GM12873 (cell line): ENCODE data around the gene TERF2IP.

Experiments used
- TF ChIP-seq, protein P1 (sequence below): IDR thresholded peaks from 2 replicates; pipeline ENCODE4 v1.5.1; 2012; ENCODE audit warnings: low read depth, mild to moderate bottlenecking, moderate library complexity, low read length, control low read depth; ENCODE audit not compliant: insufficient read depth; ENCODE audit errors: missing control alignments

Gene TERF2IP

DNA sequence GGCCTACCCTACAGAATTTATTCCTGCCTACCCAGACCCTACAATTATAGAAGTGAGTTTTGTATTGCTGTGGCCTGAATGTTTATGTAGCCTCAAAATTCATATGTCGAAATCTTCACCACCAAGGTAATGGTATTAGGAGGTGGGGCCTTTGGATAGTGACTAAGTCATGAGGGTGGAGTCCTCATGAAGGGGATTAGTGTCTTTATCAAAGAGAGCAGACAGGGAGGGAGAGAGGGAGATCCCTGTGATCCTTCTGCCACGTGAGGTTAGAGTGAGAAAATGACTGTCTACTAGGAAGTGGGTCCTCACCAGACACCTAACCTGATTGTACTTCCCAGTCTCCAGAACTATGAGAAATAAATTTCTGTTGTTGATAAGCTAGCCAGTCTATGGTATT is 54.7 kb downstream of the TERF2IP start:
- TF ChIP-seq, protein P1, sequence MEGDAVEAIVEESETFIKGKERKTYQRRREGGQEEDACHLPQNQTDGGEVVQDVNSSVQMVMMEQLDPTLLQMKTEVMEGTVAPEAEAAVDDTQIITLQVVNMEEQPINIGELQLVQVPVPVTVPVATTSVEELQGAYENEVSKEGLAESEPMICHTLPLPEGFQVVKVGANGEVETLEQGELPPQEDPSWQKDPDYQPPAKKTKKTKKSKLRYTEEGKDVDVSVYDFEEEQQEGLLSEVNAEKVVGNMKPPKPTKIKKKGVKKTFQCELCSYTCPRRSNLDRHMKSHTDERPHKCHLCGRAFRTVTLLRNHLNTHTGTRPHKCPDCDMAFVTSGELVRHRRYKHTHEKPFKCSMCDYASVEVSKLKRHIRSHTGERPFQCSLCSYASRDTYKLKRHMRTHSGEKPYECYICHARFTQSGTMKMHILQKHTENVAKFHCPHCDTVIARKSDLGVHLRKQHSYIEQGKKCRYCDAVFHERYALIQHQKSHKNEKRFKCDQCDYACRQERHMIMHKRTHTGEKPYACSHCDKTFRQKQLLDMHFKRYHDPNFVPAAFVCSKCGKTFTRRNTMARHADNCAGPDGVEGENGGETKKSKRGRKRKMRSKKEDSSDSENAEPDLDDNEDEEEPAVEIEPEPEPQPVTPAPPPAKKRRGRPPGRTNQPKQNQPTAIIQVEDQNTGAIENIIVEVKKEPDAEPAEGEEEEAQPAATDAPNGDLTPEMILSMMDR, result no peak

DNA sequence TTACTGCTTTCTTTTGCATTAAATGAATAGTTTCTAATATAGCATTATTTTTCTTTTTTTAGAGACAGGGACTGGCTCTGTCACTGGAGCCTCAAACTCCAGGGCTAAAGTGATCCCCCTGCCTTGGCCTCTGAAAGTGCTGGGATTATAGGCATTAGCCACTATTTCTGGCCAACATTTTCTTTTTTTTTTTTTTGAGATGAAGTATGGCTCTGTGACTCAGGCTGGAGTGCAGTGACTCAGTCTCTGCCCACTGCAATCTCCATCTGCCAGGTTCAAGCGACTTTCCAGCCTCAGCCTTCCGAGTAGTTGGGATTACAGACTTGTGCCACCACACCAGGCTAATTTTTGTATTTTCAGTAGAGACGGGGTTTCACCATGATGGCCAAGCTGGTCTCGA is 55.7 kb downstream of the TERF2IP start:
- TF ChIP-seq, protein P1, result no peak
